HCT116 (cell line): ENCODE measurements around the gene SPTLC3. TPM values are rescaled to one million over a fixed set of nuclear protein-coding genes. Genes with fewer than 3 reads are reported as not detected.

ENCODE experiments used
- ATAC-seq: fragments of 200-7000 bp; cut with Tn5 transposase; 2 replicates; pipeline ENCODE4 v1.9.1; 2020; ENCODE audit warnings: mild to moderate bottlenecking, moderate library complexity
- BruUV-seq: library from RNA; stranded (reverse); fragments of 400-500 nt; replicated peaks from 2 replicates; lab custom pipeline; 2021; lab: Mats Ljungman, UMichigan
- CTCF ChIA-PET: fragments of 300-600 bp; sonication (Branson Sonifier 250); formaldehyde crosslinking; loops from one replicate; lab custom pipeline; 2021; ENCODE audit warnings: antibody characterized with exemption; lab: Charles Lee
- POLR2A ChIA-PET: fragments of 300-600, 350-600 bp; sonication (Branson Sonifier 250); formaldehyde crosslinking; loops from one replicate; lab custom pipeline; 2021; ENCODE audit warnings: antibody characterized with exemption; lab: Charles Lee
- RAD21 ChIA-PET, 2 experiments: fragments of 300-600 bp; sonication (Branson Sonifier 250); formaldehyde crosslinking; loops; one replicate each; lab custom pipeline; 2023; ENCODE audit warnings: low total read pairs in 2 of 2; ENCODE audit not compliant: uncharacterized antibody in 2 of 2, unreplicated experiment in 2 of 2, low non-redundant PET in 1 of 2; lab: Charles Lee
- DNase-seq: peaks from one replicate; pipeline ENCODE4 v3.0.0-alpha.2; 2010; ENCODE audit warnings: low read depth, low spot score
- H2AFZ ChIP-seq: fragments of 200-600 bp; shearing (Covaris generic), sonication (generic); 2 replicates; pipeline ENCODE4 v1.6.1; 2017; ENCODE audit warnings: low read depth, mixed run types, mixed read lengths, antibody characterized with exemption, low read length; ENCODE audit not compliant: poor library complexity, severe bottlenecking
- H3K27ac ChIP-seq: 2 replicates; pipeline ENCODE4 v1.5.1; 2012; ENCODE audit warnings: low read depth, low read length
- H3K27me3 ChIP-seq: fragments of 200-600 bp; sonication (generic); 2 replicates; pipeline ENCODE4 v1.6.1; 2016; ENCODE audit warnings: mixed run types, low read length, mixed read lengths; ENCODE audit not compliant: insufficient read depth
- H3K36me3 ChIP-seq, 2 experiments: fragments of 200-500 bp in 1 of 2; fragments of 200-600 bp in 1 of 2; sonication (Bioruptor generic) in 1 of 2; sonication (generic) in 1 of 2; 2 replicates each; pipeline versions ENCODE4 v1.5.1 to v1.6.1; 2014 to 2016; ENCODE audit warnings: low read length in 2 of 2, inconsistent platforms in 1 of 2, mixed read lengths in 1 of 2, mixed run types in 1 of 2; ENCODE audit not compliant: insufficient read depth in 2 of 2, control insufficient read depth in 1 of 2
- H3K4me1 ChIP-seq, 2 experiments: fragments of 200-600 bp in 1 of 2; sonication (generic) in 1 of 2; 2 replicates each; pipeline versions ENCODE4 v1.5.1 to v1.6.1; 2012 to 2017; ENCODE audit warnings: low read length in 2 of 2, inconsistent platforms in 1 of 2, mild to moderate bottlenecking in 1 of 2, mixed read lengths in 1 of 2, mixed run types in 1 of 2, moderate library complexity in 1 of 2; ENCODE audit not compliant: insufficient read depth in 2 of 2, control insufficient read depth in 1 of 2
- H3K4me2 ChIP-seq: fragments of 200-600 bp; sonication (generic); 2 replicates; pipeline ENCODE4 v1.6.1; 2017; ENCODE audit warnings: mixed run types, low read length, mixed read lengths
- H3K4me3 ChIP-seq, 2 experiments: fragments of 200-600 bp in 1 of 2; sonication (generic) in 1 of 2; replicated peaks in 1 of 2; 2 replicates each; pipeline ENCODE4 v1.5.1; 2011 to 2016; ENCODE audit warnings: low read length in 2 of 2, control low read depth in 1 of 2, low read depth in 1 of 2, mild to moderate bottlenecking in 1 of 2, mixed read lengths in 1 of 2, mixed run types in 1 of 2
- H3K79me2 ChIP-seq: fragments of 200-600 bp; sonication (generic); 2 replicates; pipeline ENCODE4 v1.6.1; 2017; ENCODE audit warnings: mild to moderate bottlenecking, mixed run types, low read length, moderate library complexity, mixed read lengths; ENCODE audit not compliant: insufficient read depth
- H3K9ac ChIP-seq: fragments of 200-600 bp; sonication (generic); 2 replicates; pipeline ENCODE4 v1.6.1; 2016; ENCODE audit warnings: low read length, mixed read lengths
- H3K9me2 ChIP-seq: fragments of 200-600 bp; sonication (generic), shearing (Covaris generic); 2 replicates; pipeline ENCODE4 v1.6.1; 2017; ENCODE audit warnings: mixed run types, mild to moderate bottlenecking, moderate library complexity; ENCODE audit not compliant: insufficient read depth
- H3K9me3 ChIP-seq, 2 experiments: fragments of 200-500 bp in 1 of 2; fragments of 200-600 bp in 1 of 2; sonication (Bioruptor generic) in 1 of 2; sonication (generic) in 1 of 2; 2 replicates each; pipeline ENCODE4 v1.6.1; 2014 to 2017; ENCODE audit warnings: low read length in 2 of 2, mixed read lengths in 2 of 2, inconsistent platforms in 1 of 2, low read depth in 1 of 2, mild to moderate bottlenecking in 1 of 2, mixed run types in 1 of 2, moderate library complexity in 1 of 2; ENCODE audit not compliant: control insufficient read depth in 1 of 2, insufficient read depth in 1 of 2
- H4K20me1 ChIP-seq: fragments of 200-600 bp; sonication (generic), shearing (Covaris generic); 2 replicates; pipeline ENCODE4 v1.6.1; 2017; ENCODE audit warnings: mixed run types, mild to moderate bottlenecking, moderate library complexity; ENCODE audit not compliant: insufficient read depth
- ATF3 ChIP-seq: IDR thresholded peaks from 2 replicates; pipeline ENCODE4 v1.6.1; 2012
- CBX3 ChIP-seq: IDR thresholded peaks from 2 replicates; pipeline ENCODE4 v1.6.1; 2012; ENCODE audit warnings: low read depth
- CEBPB ChIP-seq: IDR thresholded peaks from 2 replicates; pipeline ENCODE4 v1.6.1; 2012; ENCODE audit warnings: low read depth
- EGR1 ChIP-seq: IDR thresholded peaks from 2 replicates; pipeline ENCODE4 v1.6.1; 2012; ENCODE audit warnings: low read depth
- ELF1 ChIP-seq: IDR thresholded peaks from 2 replicates; pipeline ENCODE4 v1.6.1; 2012; ENCODE audit warnings: low read depth, borderline replicate concordance
- EZH2phosphoT487 ChIP-seq: fragments of 200-600 bp; IDR thresholded peaks from 2 replicates; pipeline ENCODE4 v1.6.1; 2018; ENCODE audit warnings: antibody characterized with exemption, borderline replicate concordance
- JUND ChIP-seq: IDR thresholded peaks from 2 replicates; pipeline ENCODE4 v1.6.1; 2012
- MAX ChIP-seq: IDR thresholded peaks from 2 replicates; pipeline ENCODE4 v1.6.1; 2012
- POLR2A ChIP-seq: IDR thresholded peaks from 2 replicates; pipeline ENCODE4 v1.7.0; 2011; ENCODE audit warnings: borderline replicate concordance; ENCODE audit not compliant: insufficient read depth, insufficient read length; ENCODE audit errors: extremely low read depth
- POLR2AphosphoS5 ChIP-seq: IDR thresholded peaks from 2 replicates; pipeline ENCODE4 v1.6.1; 2011; ENCODE audit warnings: mild to moderate bottlenecking, low read depth, low read length, moderate library complexity
- RAD21 ChIP-seq: IDR thresholded peaks from 2 replicates; pipeline ENCODE4 v1.6.1; 2012; ENCODE audit warnings: low read depth, mild to moderate bottlenecking
- SIN3A ChIP-seq: IDR thresholded peaks from 2 replicates; pipeline ENCODE4 v1.6.1; 2012; ENCODE audit warnings: low read depth
- SP1 ChIP-seq: IDR thresholded peaks from 2 replicates; pipeline ENCODE4 v1.6.1; 2012; ENCODE audit warnings: low read depth
- SRF ChIP-seq: IDR thresholded peaks from 2 replicates; pipeline ENCODE4 v1.6.1; 2012; ENCODE audit warnings: low read depth
- ZFX ChIP-seq: fragments of 450-650 bp; IDR thresholded peaks from 2 replicates; pipeline ENCODE4 v1.6.1; 2017
- intact Hi-C: fragments of 100-400 bp; cut with micrococcal nuclease; formaldehyde crosslinking; loops from 2 replicates; pipeline ENCODE4 v1.10.0; 2022
- total RNA-seq: library from RNA; stranded (reverse); gene quantifications from one replicate; pipeline ENCODE4 v1.2.1, GENCODE V29; 2021; ENCODE audit not compliant: unreplicated experiment
- TF ChIP-seq, protein P1 (sequence below): IDR thresholded peaks from 2 replicates; pipeline ENCODE4 v1.6.1; 2012; ENCODE audit warnings: low read depth

The SPTLC3 gene
- total RNA-seq, 1 experiment from 2014 or later, result not detected

- intact Hi-C loops, result loop anchor here (10.0 kb wide), 1 partner anchor 945 kb away; no protein-coding TSS in a partner anchor
- Histone ChIP-seq H3K27me3 (peaks cover 19% of the 10 kb centered on the region), H3K9me3 (no peaks in the 10 kb centered on the region), H3K4me2 (no peak overlapping the region), H3K4me1 (no peaks in the 10 kb centered on the region), H2AFZ (no peak overlapping the region), H3K36me3 (no peaks in the 10 kb centered on the region), H3K27ac (no peak overlapping the region), H4K20me1 (no peaks in the 10 kb centered on the region), H3K79me2 (no peaks in the 10 kb centered on the region), H3K4me3 (no peak overlapping the region), H3K9me2 (no peaks in the 10 kb centered on the region), H3K9ac (no peak overlapping the region)
- CTCF ChIA-PET, result interaction anchor here (2.3 kb wide), 1 partner anchor 10 kb away, joined by 9 read pairs; no protein-coding TSS in a partner anchor
- ATAC-seq (no peak), DNase-seq (no peak)
- POLR2A ChIA-PET, result no interaction called here
- RAD21 ChIA-PET, result no interaction called here
- TF ChIP-seq ZFX, result no peak
- TF ChIP-seq ELF1, result no peak
- TF ChIP-seq CEBPB, result no peak
- TF ChIP-seq JUND, result no peak
- TF ChIP-seq RAD21, result no peak
- no peak for TF ChIP-seq CBX3
- TF ChIP-seq SRF, result no peak
- TF ChIP-seq, protein P1, sequence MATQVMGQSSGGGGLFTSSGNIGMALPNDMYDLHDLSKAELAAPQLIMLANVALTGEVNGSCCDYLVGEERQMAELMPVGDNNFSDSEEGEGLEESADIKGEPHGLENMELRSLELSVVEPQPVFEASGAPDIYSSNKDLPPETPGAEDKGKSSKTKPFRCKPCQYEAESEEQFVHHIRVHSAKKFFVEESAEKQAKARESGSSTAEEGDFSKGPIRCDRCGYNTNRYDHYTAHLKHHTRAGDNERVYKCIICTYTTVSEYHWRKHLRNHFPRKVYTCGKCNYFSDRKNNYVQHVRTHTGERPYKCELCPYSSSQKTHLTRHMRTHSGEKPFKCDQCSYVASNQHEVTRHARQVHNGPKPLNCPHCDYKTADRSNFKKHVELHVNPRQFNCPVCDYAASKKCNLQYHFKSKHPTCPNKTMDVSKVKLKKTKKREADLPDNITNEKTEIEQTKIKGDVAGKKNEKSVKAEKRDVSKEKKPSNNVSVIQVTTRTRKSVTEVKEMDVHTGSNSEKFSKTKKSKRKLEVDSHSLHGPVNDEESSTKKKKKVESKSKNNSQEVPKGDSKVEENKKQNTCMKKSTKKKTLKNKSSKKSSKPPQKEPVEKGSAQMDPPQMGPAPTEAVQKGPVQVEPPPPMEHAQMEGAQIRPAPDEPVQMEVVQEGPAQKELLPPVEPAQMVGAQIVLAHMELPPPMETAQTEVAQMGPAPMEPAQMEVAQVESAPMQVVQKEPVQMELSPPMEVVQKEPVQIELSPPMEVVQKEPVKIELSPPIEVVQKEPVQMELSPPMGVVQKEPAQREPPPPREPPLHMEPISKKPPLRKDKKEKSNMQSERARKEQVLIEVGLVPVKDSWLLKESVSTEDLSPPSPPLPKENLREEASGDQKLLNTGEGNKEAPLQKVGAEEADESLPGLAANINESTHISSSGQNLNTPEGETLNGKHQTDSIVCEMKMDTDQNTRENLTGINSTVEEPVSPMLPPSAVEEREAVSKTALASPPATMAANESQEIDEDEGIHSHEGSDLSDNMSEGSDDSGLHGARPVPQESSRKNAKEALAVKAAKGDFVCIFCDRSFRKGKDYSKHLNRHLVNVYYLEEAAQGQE, result no peak
- TF ChIP-seq SIN3A, result no peak
- no peak for TF ChIP-seq SP1
- TF ChIP-seq EGR1, result no peak
- TF ChIP-seq MAX, result no peak
- TF ChIP-seq POLR2AphosphoS5, result no peak
- TF ChIP-seq ATF3, result no peak
- TF ChIP-seq POLR2A, result no peak
- no peak for TF ChIP-seq EZH2phosphoT487
- no TSS peak for BruUV-seq
Observed at GRCh38 chr20:13109658-13110057, 100.9 kb downstream of the SPTLC3 start.
